PC-3 (cell line): ENCODE results near the gene ATP2B2. TPM values are rescaled to one million over a fixed set of nuclear protein-coding genes. Genes with fewer than 3 reads are reported as not detected.

Experiments
- ATAC-seq: fragments of 200-7000 bp; cut with Tn5 transposase; 2 replicates; pipeline ENCODE4 v1.9.1; 2020; ENCODE audit warnings: mild to moderate bottlenecking, moderate library complexity
- BruUV-seq: library from RNA; stranded (reverse); fragments of 400-500 nt; replicated peaks from 2 replicates; lab custom pipeline; 2021; lab: Mats Ljungman, UMichigan
- CTCF ChIA-PET: fragments of 300-600 bp; sonication (Branson Sonifier 250); formaldehyde crosslinking; loops from one replicate; lab custom pipeline; 2022; ENCODE audit warnings: antibody characterized with exemption; lab: Charles Lee
- POLR2A ChIA-PET: fragments of 300-600 bp; sonication (Branson Sonifier 250); formaldehyde crosslinking; loops from one replicate; lab custom pipeline; 2022; ENCODE audit warnings: antibody characterized with exemption; ENCODE audit not compliant: unreplicated experiment; lab: Charles Lee
- DNase-seq: peaks from one replicate; pipeline ENCODE4 v3.0.0-alpha.2; 2015
- H2AFZ ChIP-seq: fragments of 300-600 bp; sonication (generic); 2 replicates; pipeline ENCODE4 v1.6.0; 2016; ENCODE audit warnings: antibody characterized with exemption, low read length
- H3F3A ChIP-seq: fragments of 300-600 bp; sonication (generic); one replicate; pipeline ENCODE4 v1.6.0; 2017; ENCODE audit warnings: antibody characterized with exemption, low read length, control low read depth, mild to moderate bottlenecking; ENCODE audit not compliant: unreplicated experiment
- H3K27ac ChIP-seq: fragments of 300-600 bp; sonication (generic); 2 replicates; pipeline ENCODE4 v1.5.1; 2016; ENCODE audit warnings: mild to moderate bottlenecking, low read length
- H3K27me3 ChIP-seq: fragments of 300-600 bp; sonication (generic); 2 replicates; pipeline ENCODE4 v1.6.1; 2016; ENCODE audit warnings: low read length, mixed read lengths
- H3K36me3 ChIP-seq: fragments of 300-600 bp; sonication (generic); 2 replicates; pipeline ENCODE4 v1.6.1; 2016; ENCODE audit warnings: low read depth, mixed run types, low read length, mixed read lengths
- H3K4me1 ChIP-seq: fragments of 300-600 bp; sonication (generic); 2 replicates; pipeline ENCODE4 v1.5.1; 2016; ENCODE audit warnings: low read length; ENCODE audit not compliant: insufficient read depth
- H3K4me2 ChIP-seq: fragments of 300-600 bp; sonication (generic); 2 replicates; pipeline ENCODE4 v1.6.0; 2016; ENCODE audit warnings: low read length
- H3K4me3 ChIP-seq: fragments of 300-600 bp; sonication (generic); 2 replicates; pipeline ENCODE4 v1.5.1; 2016; ENCODE audit warnings: mild to moderate bottlenecking, low read length, mixed read lengths
- H3K79me2 ChIP-seq: fragments of 300-600 bp; sonication (generic); 2 replicates; pipeline ENCODE4 v1.6.1; 2017; ENCODE audit warnings: low read length, mixed read lengths
- H3K9ac ChIP-seq: fragments of 300-600 bp; sonication (generic); 2 replicates; pipeline ENCODE4 v1.6.0; 2016; ENCODE audit warnings: mild to moderate bottlenecking, low read length
- H3K9me2 ChIP-seq: fragments of 300-600 bp; sonication (generic); replicated peaks from 2 replicates; pipeline ENCODE4 v1.6.1; 2016; ENCODE audit warnings: mixed run types, low read length, mixed read lengths
- H3K9me3 ChIP-seq: fragments of 300-600 bp; sonication (generic); 2 replicates; pipeline ENCODE4 v1.6.1; 2016; ENCODE audit warnings: low read length, mixed read lengths
- H4K20me1 ChIP-seq: fragments of 300-600 bp; sonication (generic); 2 replicates; pipeline ENCODE4 v1.6.1; 2016; ENCODE audit warnings: low read length, mixed read lengths
- CTCF ChIP-seq: fragments of 300-600 bp; sonication (generic); conservative IDR thresholded peaks from 2 replicates; pipeline ENCODE4 v1.5.1; 2017; ENCODE audit warnings: antibody characterized with exemption, low read depth, mild to moderate bottlenecking, low read length
- EZH2 ChIP-seq: fragments of 300-600 bp; sonication (generic); IDR thresholded peaks from one replicate; pipeline ENCODE4 v1.6.1; 2017; ENCODE audit warnings: antibody characterized with exemption, mild to moderate bottlenecking, low read length; ENCODE audit not compliant: unreplicated experiment
- EZH2phosphoT487 ChIP-seq: fragments of 300-600 bp; sonication (generic); IDR thresholded peaks from 2 replicates; pipeline ENCODE4 v1.6.1; 2018; ENCODE audit warnings: mild to moderate bottlenecking, antibody characterized with exemption, low read length, borderline replicate concordance
- intact Hi-C: fragments of 100-400 bp; cut with micrococcal nuclease; formaldehyde crosslinking; loops from 2 replicates; pipeline ENCODE4 v1.9.0; 2023
- total RNA-seq: library from RNA; depleted of rRNA; stranded (reverse); fragments of >200 nt; gene quantifications from 2 replicates; pipeline ENCODE4 v1.2.3, GENCODE V29; 2014

The ATP2B2 gene
- total RNA-seq, 1 experiment from 2014 or later = not detected

GRCh38 chr3:10370429-10370828 lies 135.0 kb downstream of the ATP2B2 start:
- CTCF ChIA-PET = no interaction called here
- H2AFZ ChIP-seq = no peak overlapping the region

GRCh38 chr3:10368512-10368911 lies 136.9 kb downstream of the ATP2B2 start:
- Histone ChIP-seq H3K9me3 (no peaks in the 10 kb centered on the region), H3K27ac (no peak overlapping the region), H3K36me3 (no peaks in the 10 kb centered on the region), H3K9me2 (no peaks in the 10 kb centered on the region), H4K20me1 (no peaks in the 10 kb centered on the region), H3K9ac (no peak overlapping the region), H3K4me1 (peaks cover 18% of the 10 kb centered on the region), H3F3A (no peaks in the 10 kb centered on the region), H3K27me3 (no peaks in the 10 kb centered on the region), H3K4me2 (no peak overlapping the region), H2AFZ (no peak overlapping the region), H3K4me3 (no peak overlapping the region), H3K79me2 (no peaks in the 10 kb centered on the region)
- intact Hi-C loops = no loop called here
- POLR2A ChIA-PET = no interaction called here
- TF ChIP-seq EZH2 (no peak), EZH2phosphoT487 (no peak), CTCF (no peak)
- CTCF ChIA-PET = no interaction called here
- no peak for DNase-seq
- no peak for ATAC-seq
- no TSS peak for BruUV-seq

More at GRCh38 chr3:10370429-10370828, 135.0 kb downstream of the ATP2B2 start:
- Histone ChIP-seq H3K9me3 (no peaks in the 10 kb centered on the region), H3K9me2 (no peaks in the 10 kb centered on the region), H3K27me3 (no peaks in the 10 kb centered on the region), H4K20me1 (no peaks in the 10 kb centered on the region), H3K27ac (no peak overlapping the region), H3K4me3 (no peak overlapping the region), H3K4me1 (peaks cover 18% of the 10 kb centered on the region), H3K36me3 (no peaks in the 10 kb centered on the region), H3K9ac (no peak overlapping the region), H3F3A (no peaks in the 10 kb centered on the region), H3K4me2 (no peak overlapping the region), H3K79me2 (no peaks in the 10 kb centered on the region)
- intact Hi-C loops = no loop called here
- ATAC-seq (no peak), DNase-seq (no peak)
- no peak for TF ChIP-seq CTCF
- BruUV-seq = no TSS peak
- POLR2A ChIA-PET = no interaction called here

GRCh38 chr3:10367506-10367905 lies 137.9 kb downstream of the ATP2B2 start:
- Histone ChIP-seq H3K4me1 (peaks cover 18% of the 10 kb centered on the region), H3F3A (no peaks in the 10 kb centered on the region), H3K27me3 (no peaks in the 10 kb centered on the region), H4K20me1 (no peaks in the 10 kb centered on the region), H2AFZ (no peak overlapping the region), H3K9me2 (no peaks in the 10 kb centered on the region), H3K4me2 (peak overlapping the region; percentile 44; the same call in 1 of the 2 replicates), H3K9me3 (no peaks in the 10 kb centered on the region), H3K79me2 (no peaks in the 10 kb centered on the region), H3K36me3 (no peaks in the 10 kb centered on the region), H3K4me3 (no peak overlapping the region), H3K27ac (peak overlapping the region; percentile 83), H3K9ac (peak overlapping the region; percentile 47; the same call in 1 of the 2 replicates)
- DNase-seq (no peak), ATAC-seq (no peak)
- ChIA-PET CTCF (interaction anchor here (0.5 kb wide), 1 partner anchor 210 kb away, joined by 9 read pairs; no protein-coding TSS in a partner anchor), POLR2A (no interaction called here)
- BruUV-seq = no TSS peak
- intact Hi-C loops = no loop called here
- TF ChIP-seq CTCF = no peak
- no peak for TF ChIP-seq EZH2phosphoT487
- TF ChIP-seq EZH2 = no peak
